Panc1 (cell line): ENCODE data around the gene TXNDC11. TPM values are rescaled to one million over a fixed set of nuclear protein-coding genes. Genes with fewer than 3 reads are reported as not detected.

ENCODE experiments used
- ATAC-seq: fragments of 200-7000 bp; cut with Tn5 transposase; 2 replicates; pipeline ENCODE4 v1.9.1; 2020; ENCODE audit warnings: mild to moderate bottlenecking, moderate library complexity
- BruUV-seq: library from RNA; stranded (reverse); fragments of 400-500 nt; replicated peaks from 2 replicates; lab custom pipeline; 2021; lab: Mats Ljungman, UMichigan
- CTCF ChIA-PET: fragments of 300-600 bp; sonication (Branson Sonifier 250); formaldehyde crosslinking; loops from one replicate; lab custom pipeline; 2022; ENCODE audit warnings: antibody characterized with exemption; lab: Charles Lee
- POLR2A ChIA-PET: fragments of 300-600 bp; sonication (Branson Sonifier 250); formaldehyde crosslinking; loops from one replicate; lab custom pipeline; 2022; ENCODE audit warnings: antibody characterized with exemption; lab: Charles Lee
- DNase-seq: peaks from one replicate; pipeline ENCODE4 v3.0.0-alpha.2; 2010; ENCODE audit warnings: low read depth, low spot score
- H3K27ac ChIP-seq: 2 replicates; pipeline ENCODE4 v1.5.1; 2011; ENCODE audit warnings: mild to moderate bottlenecking, low read length, inconsistent platforms
- H3K27me3 ChIP-seq: fragments of 200-500 bp; sonication (Bioruptor generic); 2 replicates; pipeline ENCODE4 v1.6.0; 2014; ENCODE audit warnings: low read length, inconsistent platforms; ENCODE audit not compliant: control insufficient read depth, insufficient read depth
- H3K36me3 ChIP-seq: fragments of 200-500 bp; sonication (Bioruptor generic); 2 replicates; pipeline ENCODE4 v1.5.1; 2014; ENCODE audit warnings: inconsistent platforms, mild to moderate bottlenecking, low read length, moderate library complexity; ENCODE audit not compliant: control insufficient read depth, insufficient read depth
- H3K4me1 ChIP-seq: 2 replicates; pipeline ENCODE4 v1.5.1; 2011; ENCODE audit warnings: inconsistent platforms, mild to moderate bottlenecking, low read length, moderate library complexity; ENCODE audit not compliant: control insufficient read depth, insufficient read depth
- H3K4me3 ChIP-seq, 2 experiments: 2 replicates each; pipeline ENCODE4 v1.5.1; 2011 to 2012; ENCODE audit warnings: low read depth in 2 of 2, low read length in 2 of 2, mild to moderate bottlenecking in 2 of 2, inconsistent platforms in 1 of 2, moderate library complexity in 1 of 2
- H3K9me3 ChIP-seq: fragments of 200-500 bp; sonication (Bioruptor generic); 2 replicates; pipeline ENCODE4 v1.5.1; 2014; ENCODE audit warnings: low read depth, mild to moderate bottlenecking, inconsistent platforms, low read length, moderate library complexity; ENCODE audit not compliant: control insufficient read depth, insufficient read depth
- POLR2AphosphoS5 ChIP-seq: IDR thresholded peaks from 2 replicates; pipeline ENCODE4 v1.6.1; 2012; ENCODE audit warnings: mild to moderate bottlenecking, low read depth, low read length, moderate library complexity
- SIN3A ChIP-seq: IDR thresholded peaks from 2 replicates; pipeline ENCODE4 v1.6.1; 2012; ENCODE audit warnings: low read depth, mild to moderate bottlenecking, low read length, moderate library complexity, borderline replicate concordance; ENCODE audit not compliant: insufficient read depth
- TCF7L2 ChIP-seq: IDR thresholded peaks from 2 replicates; pipeline ENCODE4 v1.6.1; 2011; ENCODE audit warnings: mild to moderate bottlenecking, low read depth, low read length, inconsistent platforms
- in situ Hi-C: cut with HindIII; loops from 2 replicates; pipeline ENCODE4 v1.10.0; 2016; ENCODE audit warnings: low sequenced_read_pairs, low pct_unique_long_range_greater_than_20kb
- intact Hi-C: fragments of 100-400 bp; cut with micrococcal nuclease; formaldehyde crosslinking; loops from one replicate; pipeline ENCODE4 v1.10.0; 2022; ENCODE audit not compliant: unreplicated experiment
- total RNA-seq: library from RNA; stranded (reverse); gene quantifications from one replicate; pipeline ENCODE4 v1.2.1, GENCODE V29; 2021; ENCODE audit not compliant: unreplicated experiment
- TF ChIP-seq, protein P1 (sequence below), 2 experiments: IDR thresholded peaks; 2 replicates each; pipeline ENCODE4 v1.6.1; 2011 to 2012; ENCODE audit warnings: low read depth in 2 of 2, control low read depth in 1 of 2, low read length in 1 of 2, mild to moderate bottlenecking in 1 of 2, moderate library complexity in 1 of 2; ENCODE audit not compliant: insufficient read depth in 1 of 2
- TF ChIP-seq, protein P2 (sequence below): fragments of 450-650 bp; IDR thresholded peaks from 2 replicates; pipeline ENCODE4 v1.5.1; 2017; ENCODE audit warnings: mild to moderate bottlenecking

Gene TXNDC11
- total RNA-seq, 1 experiment from 2014 or later: 30.5 TPM

DNA sequence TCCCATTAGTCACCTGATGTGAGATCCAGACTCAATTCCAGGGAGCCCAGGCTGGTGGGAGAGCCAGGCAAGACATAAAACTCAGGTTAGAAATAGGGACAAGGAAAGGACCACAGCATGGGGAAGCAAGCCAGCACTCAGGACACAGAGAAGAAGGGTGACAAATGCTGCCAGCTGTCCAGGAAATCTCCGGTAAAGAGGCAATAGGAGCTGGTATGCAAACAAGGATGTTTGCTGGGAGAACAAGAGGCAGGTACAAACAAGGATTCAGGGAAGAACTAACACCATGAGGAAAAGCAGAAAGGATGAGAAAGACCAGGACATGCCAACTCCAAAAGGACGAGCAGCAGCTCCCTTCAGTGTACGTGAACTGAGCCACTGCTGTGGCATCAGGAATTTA, 10.2 kb upstream of the TXNDC11 start:
- CTCF ChIA-PET: no interaction called here
- no TSS peak for BruUV-seq
- H3K4me3 ChIP-seq: no peak overlapping the region
- intact Hi-C loops: no loop called here
- POLR2A ChIA-PET: no interaction called here
- H3K27me3 ChIP-seq: no peaks in the 10 kb centered on the region
- TF ChIP-seq, protein P1, sequence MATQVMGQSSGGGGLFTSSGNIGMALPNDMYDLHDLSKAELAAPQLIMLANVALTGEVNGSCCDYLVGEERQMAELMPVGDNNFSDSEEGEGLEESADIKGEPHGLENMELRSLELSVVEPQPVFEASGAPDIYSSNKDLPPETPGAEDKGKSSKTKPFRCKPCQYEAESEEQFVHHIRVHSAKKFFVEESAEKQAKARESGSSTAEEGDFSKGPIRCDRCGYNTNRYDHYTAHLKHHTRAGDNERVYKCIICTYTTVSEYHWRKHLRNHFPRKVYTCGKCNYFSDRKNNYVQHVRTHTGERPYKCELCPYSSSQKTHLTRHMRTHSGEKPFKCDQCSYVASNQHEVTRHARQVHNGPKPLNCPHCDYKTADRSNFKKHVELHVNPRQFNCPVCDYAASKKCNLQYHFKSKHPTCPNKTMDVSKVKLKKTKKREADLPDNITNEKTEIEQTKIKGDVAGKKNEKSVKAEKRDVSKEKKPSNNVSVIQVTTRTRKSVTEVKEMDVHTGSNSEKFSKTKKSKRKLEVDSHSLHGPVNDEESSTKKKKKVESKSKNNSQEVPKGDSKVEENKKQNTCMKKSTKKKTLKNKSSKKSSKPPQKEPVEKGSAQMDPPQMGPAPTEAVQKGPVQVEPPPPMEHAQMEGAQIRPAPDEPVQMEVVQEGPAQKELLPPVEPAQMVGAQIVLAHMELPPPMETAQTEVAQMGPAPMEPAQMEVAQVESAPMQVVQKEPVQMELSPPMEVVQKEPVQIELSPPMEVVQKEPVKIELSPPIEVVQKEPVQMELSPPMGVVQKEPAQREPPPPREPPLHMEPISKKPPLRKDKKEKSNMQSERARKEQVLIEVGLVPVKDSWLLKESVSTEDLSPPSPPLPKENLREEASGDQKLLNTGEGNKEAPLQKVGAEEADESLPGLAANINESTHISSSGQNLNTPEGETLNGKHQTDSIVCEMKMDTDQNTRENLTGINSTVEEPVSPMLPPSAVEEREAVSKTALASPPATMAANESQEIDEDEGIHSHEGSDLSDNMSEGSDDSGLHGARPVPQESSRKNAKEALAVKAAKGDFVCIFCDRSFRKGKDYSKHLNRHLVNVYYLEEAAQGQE (IDR thresholded peaks at IDR 0.05; ENCODE audit: insufficient read depth in 1 of 2, low read depth in 2 of 2, low read length in 1 of 2): no peak
- TF ChIP-seq SIN3A: no peak
- peaks cover 17% of the 10 kb centered on the region for H3K36me3 ChIP-seq
- no peaks in the 10 kb centered on the region for H3K9me3 ChIP-seq
- in situ Hi-C loops: no loop called here
- ATAC-seq (no peak), DNase-seq (no peak)
- no peak overlapping the region for H3K27ac ChIP-seq
- H3K4me1 ChIP-seq: peaks cover under 1% of the 10 kb centered on the region; the same call in 1 of the 2 replicates

DNA sequence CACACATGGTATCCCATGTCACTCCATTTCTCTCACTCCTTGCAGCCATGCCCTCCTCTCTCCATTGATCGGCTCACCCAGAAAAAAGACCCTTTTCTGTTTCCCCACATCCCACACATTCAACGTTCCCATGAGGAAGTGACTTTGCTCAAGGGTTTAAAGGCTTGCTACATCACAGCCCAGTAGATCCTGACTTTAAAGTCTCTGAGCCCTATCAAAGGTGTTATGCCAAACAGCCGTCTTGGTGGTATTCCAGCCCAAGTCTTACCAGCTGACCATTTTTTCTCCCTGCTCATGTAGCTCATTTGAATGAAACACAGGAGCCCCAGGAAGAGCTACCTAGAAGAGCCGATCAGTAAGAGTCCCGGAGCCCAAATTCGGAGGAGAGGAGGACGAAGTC, 7.4 kb upstream of the TXNDC11 start:
- H3K36me3 ChIP-seq: peaks cover 14% of the 10 kb centered on the region
- no peak overlapping the region for H3K27ac ChIP-seq
- POLR2A ChIA-PET: no interaction called here
- BruUV-seq: no TSS peak
- in situ Hi-C loops (no loop called here), intact Hi-C loops (no loop called here)
- H3K4me1 ChIP-seq: no peaks in the 10 kb centered on the region
- no peak for TF ChIP-seq POLR2AphosphoS5
- no peak for TF ChIP-seq TCF7L2
- TF ChIP-seq, protein P2, sequence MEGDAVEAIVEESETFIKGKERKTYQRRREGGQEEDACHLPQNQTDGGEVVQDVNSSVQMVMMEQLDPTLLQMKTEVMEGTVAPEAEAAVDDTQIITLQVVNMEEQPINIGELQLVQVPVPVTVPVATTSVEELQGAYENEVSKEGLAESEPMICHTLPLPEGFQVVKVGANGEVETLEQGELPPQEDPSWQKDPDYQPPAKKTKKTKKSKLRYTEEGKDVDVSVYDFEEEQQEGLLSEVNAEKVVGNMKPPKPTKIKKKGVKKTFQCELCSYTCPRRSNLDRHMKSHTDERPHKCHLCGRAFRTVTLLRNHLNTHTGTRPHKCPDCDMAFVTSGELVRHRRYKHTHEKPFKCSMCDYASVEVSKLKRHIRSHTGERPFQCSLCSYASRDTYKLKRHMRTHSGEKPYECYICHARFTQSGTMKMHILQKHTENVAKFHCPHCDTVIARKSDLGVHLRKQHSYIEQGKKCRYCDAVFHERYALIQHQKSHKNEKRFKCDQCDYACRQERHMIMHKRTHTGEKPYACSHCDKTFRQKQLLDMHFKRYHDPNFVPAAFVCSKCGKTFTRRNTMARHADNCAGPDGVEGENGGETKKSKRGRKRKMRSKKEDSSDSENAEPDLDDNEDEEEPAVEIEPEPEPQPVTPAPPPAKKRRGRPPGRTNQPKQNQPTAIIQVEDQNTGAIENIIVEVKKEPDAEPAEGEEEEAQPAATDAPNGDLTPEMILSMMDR: no peak
- TF ChIP-seq, protein P1 (IDR thresholded peaks at IDR 0.05; ENCODE audit: insufficient read depth in 1 of 2, low read depth in 2 of 2, low read length in 1 of 2): no peak
- no peaks in the 10 kb centered on the region for H3K9me3 ChIP-seq
- no peak overlapping the region for H3K4me3 ChIP-seq
- no peaks in the 10 kb centered on the region for H3K27me3 ChIP-seq
- CTCF ChIA-PET: no interaction called here
- no peak for ATAC-seq
- DNase-seq: no peak
